Epithelial cell of proximal tubule (primary cell): Measurements from ENCODE around the gene CCT8. TPM values are rescaled to one million over a fixed set of nuclear protein-coding genes. Genes with fewer than 3 reads are reported as not detected.
"Not testable (repeated sequence)": the region's sequence is repeated elsewhere in the genome, so short reads cannot be mapped to it uniquely, and the experiment has no call there.

Source experiments
- DNase-seq: peaks from one replicate; pipeline ENCODE4 v3.0.0-alpha.2; 2011; ENCODE audit warnings: low read depth
- H3K4me3 ChIP-seq: 2 replicates; pipeline ENCODE4 v1.5.1; 2011; ENCODE audit warnings: low read depth, mild to moderate bottlenecking, low read length
- CTCF ChIP-seq: conservative IDR thresholded peaks from 2 replicates; pipeline ENCODE4 v1.5.1; 2012; ENCODE audit warnings: low read depth, mild to moderate bottlenecking, low read length
- total RNA-seq: library from RNA; depleted of rRNA; stranded (reverse); fragments of >200 nt; gene quantifications from 2 replicates; pipeline ENCODE4 v1.2.3, GENCODE V29; 2015

The CCT8 gene
- total RNA-seq, 1 donor from 2014 or later: 282 TPM

GRCh38 chr21:29077651-29078090 lies 4.2 kb upstream of the CCT8 start:
- TF ChIP-seq CTCF: no peak
- H3K4me3 ChIP-seq: peak overlapping the region; percentile 46
- no peak for DNase-seq

- DNase-seq: not testable (repeated sequence)
- peak overlapping the region; percentile 46 for H3K4me3 ChIP-seq
These were observed 3.5 kb upstream of the CCT8 start for GRCh38 chr21:29076731-29077640.

- TF ChIP-seq CTCF: no peak
- no peak for DNase-seq
- no peak overlapping the region for H3K4me3 ChIP-seq
These were observed 2.4 kb upstream of the CCT8 start for GRCh38 chr21:29075706-29076466.

GRCh38 chr21:29074783-29075182 lies 1.3 kb upstream of the CCT8 start:
- no peak for DNase-seq
- TF ChIP-seq CTCF: no peak
- H3K4me3 ChIP-seq: no peak overlapping the region

GRCh38 chr21:29074007-29074376 lies 544 bp upstream of the CCT8 start:
- DNase-seq: no peak
- peak overlapping the region; percentile 73 for H3K4me3 ChIP-seq
- TF ChIP-seq CTCF: no peak

- DNase-seq: no peak
- H3K4me3 ChIP-seq: peak overlapping the region; percentile 73
- no peak for TF ChIP-seq CTCF
These were observed 601 bp downstream of the CCT8 start for GRCh38 chr21:29072873-29073221.

GRCh38 chr21:29064850-29065481 lies 8.5 kb downstream of the CCT8 start:
- TF ChIP-seq CTCF: no peak
- DNase-seq: no peak
- H3K4me3 ChIP-seq: no peak overlapping the region
